NT2/D1 (cell line): ENCODE results near the gene SYT1.

Experiments
- SUZ12 ChIP-seq: IDR thresholded peaks from 2 replicates; pipeline ENCODE4 v1.6.1; 2011; ENCODE audit not compliant: insufficient read length, insufficient read depth; ENCODE audit errors: extremely low read depth
- YY1 ChIP-seq: IDR thresholded peaks from 2 replicates; pipeline ENCODE4 v1.6.1; 2011; ENCODE audit not compliant: insufficient read length, insufficient read depth
- ZNF274 ChIP-seq: IDR thresholded peaks from 2 replicates; pipeline ENCODE4 v1.6.1; 2011; ENCODE audit warnings: mild to moderate bottlenecking, low read depth, low read length

DNA sequence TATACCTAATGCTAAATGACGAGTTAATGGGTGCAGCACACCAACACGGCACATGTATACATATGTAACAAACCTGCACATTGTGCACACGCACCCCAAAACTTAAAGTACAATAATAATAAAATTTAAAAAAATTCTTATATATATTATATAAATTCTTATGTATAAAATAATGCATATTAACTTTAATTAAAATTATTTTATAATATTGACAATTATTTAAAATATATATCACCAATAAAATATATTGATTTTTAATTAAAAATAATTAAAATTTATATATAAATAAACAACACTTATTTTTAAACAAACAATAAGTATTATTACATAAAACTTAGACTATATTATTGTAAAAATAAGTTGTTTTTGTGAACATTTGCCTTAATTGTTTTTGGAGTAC, 188.8 kb downstream of the SYT1 start:
- no peak for TF ChIP-seq YY1
- TF ChIP-seq SUZ12: no peak
- TF ChIP-seq ZNF274: no peak
